Lower lobe of right lung (tissue), 2 donors: ENCODE measurements around the gene SF3A2. TPM values are rescaled to one million over a fixed set of nuclear protein-coding genes. Genes with fewer than 3 reads are reported as not detected.
A peak's percentile ranks its signal among the peaks of the same experiment; 100 is the strongest.

Source experiments
- ATAC-seq, 2 donors: fragments of 200-7000 bp; cut with Tn5 transposase; one replicate each; pipeline ENCODE4 v1.9.1; 2020 to 2022; ENCODE audit warnings: mild to moderate bottlenecking in 2 of 2, moderate library complexity in 2 of 2
- DNase-seq: peaks from one replicate; pipeline ENCODE4 v3.0.0-alpha.2; 2020
- H3K27ac ChIP-seq: fragments of 200-600 bp; one replicate; pipeline ENCODE4 v1.8.0; 2022
- H3K27me3 ChIP-seq: fragments of 200-600 bp; one replicate; pipeline ENCODE4 v1.8.0; 2022; ENCODE audit warnings: low read depth
- H3K36me3 ChIP-seq: fragments of 200-600 bp; one replicate; pipeline ENCODE4 v1.8.0; 2022; ENCODE audit warnings: mild to moderate bottlenecking
- H3K4me1 ChIP-seq: fragments of 200-600 bp; one replicate; pipeline ENCODE4 v1.8.0; 2022
- H3K4me3 ChIP-seq: fragments of 200-600 bp; one replicate; pipeline ENCODE4 v1.8.0; 2022; ENCODE audit warnings: mild to moderate bottlenecking
- H3K9me3 ChIP-seq: fragments of 200-600 bp; one replicate; pipeline ENCODE4 v1.8.0; 2022
- CTCF ChIP-seq: fragments of 200-600 bp; IDR thresholded peaks from one replicate; pipeline ENCODE4 v1.8.0; 2022; ENCODE audit warnings: antibody characterized with exemption, mild to moderate bottlenecking
- intact Hi-C: fragments of 100-400 bp; cut with DNase I; formaldehyde crosslinking; loops from one replicate; pipeline ENCODE4 v1.11.0; 2022
- total RNA-seq: library from RNA; stranded (reverse); fragmentation: NEBNext Ultra II Directional; extraction: Animal tissue kit (Norgen Biotek cat#: 25700); gene quantifications from one replicate; pipeline ENCODE4 v1.2.1, GENCODE V29; 2021
- donor health status: DM: no; HTN: yes; CAD: no; lungs with severe emphysema.

The SF3A2 gene
- total RNA-seq, 1 donor from 2014 or later: 55.6 TPM

GRCh38 chr19:2225415-2226050, 11.1 kb upstream of the SF3A2 start:
- Histone ChIP-seq H3K4me3 (no peak overlapping the region), H3K27me3 (no peaks in the 10 kb centered on the region), H3K36me3 (peaks cover 97% of the 10 kb centered on the region), H3K4me1 (no peaks in the 10 kb centered on the region), H3K27ac (no peak overlapping the region), H3K9me3 (no peaks in the 10 kb centered on the region)
- intact Hi-C loops: no loop called here
- DNase-seq (no peak), ATAC-seq (no peak)
- TF ChIP-seq CTCF: no peak

DNA sequence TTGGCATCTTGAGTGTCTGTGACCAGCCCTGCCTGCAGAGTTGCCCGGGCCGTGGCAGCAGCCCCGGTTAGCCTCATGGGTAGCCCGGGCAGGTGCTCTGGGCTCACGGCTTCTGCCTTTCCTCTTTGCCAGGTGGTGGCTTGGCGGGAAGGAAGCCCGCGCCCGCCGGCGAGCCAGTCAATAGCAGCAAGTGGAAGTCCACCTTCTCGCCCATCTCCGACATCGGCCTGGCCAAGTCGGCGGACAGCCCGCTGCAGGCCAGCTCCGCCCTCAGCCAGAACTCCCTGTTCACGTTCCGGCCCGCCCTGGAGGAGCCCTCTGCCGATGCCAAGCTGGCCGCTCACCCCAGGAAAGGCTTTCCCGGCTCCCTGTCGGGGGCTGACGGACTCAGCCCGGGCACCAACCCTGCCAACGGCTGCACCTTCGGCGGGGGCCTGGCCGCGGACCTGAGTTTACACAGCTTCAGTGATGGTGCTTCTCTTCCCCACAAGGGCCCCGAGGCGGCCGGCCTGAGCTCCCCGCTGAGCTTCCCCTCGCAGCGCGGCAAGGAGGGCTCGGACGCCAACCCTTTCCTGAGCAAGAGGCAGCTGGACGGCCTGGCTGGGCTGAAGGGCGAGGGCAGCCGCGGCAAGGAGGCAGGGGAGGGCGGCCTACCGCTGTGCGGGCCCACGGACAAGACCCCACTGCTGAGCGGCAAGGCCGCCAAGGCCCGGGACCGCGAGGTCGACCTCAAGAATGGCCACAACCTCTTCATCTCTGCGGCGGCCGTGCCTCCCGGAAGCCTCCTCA, 10.4 kb upstream of the SF3A2 start:
- H3K4me3 ChIP-seq: no peak overlapping the region
- intact Hi-C loops: no loop called here
- no peak for TF ChIP-seq CTCF
- peaks cover 97% of the 10 kb centered on the region for H3K36me3 ChIP-seq
- no peak for DNase-seq
- no peak for ATAC-seq
- H3K27me3 ChIP-seq: no peaks in the 10 kb centered on the region
- H3K4me1 ChIP-seq: no peaks in the 10 kb centered on the region
- no peaks in the 10 kb centered on the region for H3K9me3 ChIP-seq
- H3K27ac ChIP-seq: no peak overlapping the region

- H3K27ac ChIP-seq: no peak overlapping the region
- DNase-seq (no peak), ATAC-seq (no peak)
- no peak overlapping the region for H3K4me3 ChIP-seq
- H3K36me3 ChIP-seq: peaks cover 97% of the 10 kb centered on the region
- intact Hi-C loops: no loop called here
- no peak for TF ChIP-seq CTCF
- H3K27me3 ChIP-seq: no peaks in the 10 kb centered on the region
- no peaks in the 10 kb centered on the region for H3K9me3 ChIP-seq
- H3K4me1 ChIP-seq: no peaks in the 10 kb centered on the region
Observed at GRCh38 chr19:2226840-2227360, 9.7 kb upstream of the SF3A2 start.

- no peak for TF ChIP-seq CTCF
- no peak for DNase-seq
- no peak overlapping the region for H3K27ac ChIP-seq
- H3K36me3 ChIP-seq: peaks cover 93% of the 10 kb centered on the region
- ATAC-seq: peak in 1 of 2 donors; percentile 6
- intact Hi-C loops: no loop called here
- H3K4me1 ChIP-seq: no peaks in the 10 kb centered on the region
- no peak overlapping the region for H3K4me3 ChIP-seq
- H3K9me3 ChIP-seq: no peaks in the 10 kb centered on the region
- H3K27me3 ChIP-seq: no peaks in the 10 kb centered on the region
Observed at GRCh38 chr19:2227415-2228156, 9.0 kb upstream of the SF3A2 start.

DNA sequence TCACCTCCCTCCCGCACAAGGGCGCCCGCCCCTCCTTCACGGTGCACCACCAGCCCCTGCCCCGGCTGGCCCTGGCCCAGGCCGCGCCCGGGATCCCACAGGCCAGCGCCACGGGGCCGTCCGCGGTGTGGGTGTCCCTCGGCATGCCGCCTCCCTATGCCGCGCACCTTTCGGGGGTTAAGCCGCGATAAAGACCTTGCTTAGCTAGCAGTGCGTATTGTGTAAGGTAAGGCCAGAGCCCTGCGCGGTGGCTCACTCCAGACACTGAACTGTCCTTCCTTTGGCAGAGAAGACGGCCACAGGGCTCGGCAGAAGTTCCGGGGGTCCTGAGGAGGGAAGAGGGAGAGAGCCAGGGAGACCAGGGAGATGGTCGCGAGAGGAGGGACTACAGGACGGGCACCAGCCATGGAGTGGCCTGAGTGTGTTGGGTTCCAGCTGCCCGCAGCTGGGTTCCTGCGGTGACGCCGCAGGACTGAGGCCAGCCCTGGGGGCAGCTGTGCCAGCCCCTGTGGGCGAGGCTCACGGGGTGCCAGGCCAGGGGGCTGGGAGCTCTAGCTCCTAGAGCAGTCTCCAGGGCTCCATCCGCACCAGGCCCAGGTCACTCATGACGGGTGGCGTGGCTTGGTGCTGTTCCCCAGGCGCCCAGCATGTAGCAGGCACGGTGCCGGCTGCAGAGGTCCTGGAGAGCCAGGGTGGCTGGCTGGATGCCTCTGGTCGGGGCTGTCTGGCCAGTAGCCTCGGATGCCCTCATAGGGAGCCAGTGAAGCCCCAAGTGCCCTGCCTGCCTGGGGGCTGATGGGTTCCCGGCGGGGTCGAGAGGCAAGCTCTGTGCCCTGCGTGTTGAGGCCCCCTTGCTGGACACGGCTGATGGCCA, 8.2 kb upstream of the SF3A2 start:
- intact Hi-C loops: no loop called here
- Histone ChIP-seq H3K4me1 (no peaks in the 10 kb centered on the region), H3K36me3 (peaks cover 93% of the 10 kb centered on the region), H3K9me3 (no peaks in the 10 kb centered on the region), H3K4me3 (no peak overlapping the region), H3K27me3 (no peaks in the 10 kb centered on the region), H3K27ac (no peak overlapping the region)
- DNase-seq: no peak
- no peak for TF ChIP-seq CTCF
- no peak for ATAC-seq
